Large intestine (tissue), 3 donors: ENCODE results near the gene ESPNL. TPM values are rescaled to one million over a fixed set of nuclear protein-coding genes. Genes with fewer than 3 reads are reported as not detected.

Source experiments
- DNase-seq, 2 donors: peaks; one replicate each; pipeline versions ENCODE4 v3.0.0 to v3.0.0-alpha.2; 2013
- H3K27ac ChIP-seq: one replicate; pipeline ENCODE4 v1.5.1; 2013; ENCODE audit warnings: low read length
- H3K27me3 ChIP-seq: 2 replicates; pipeline ENCODE4 v1.6.1; 2013; ENCODE audit warnings: low read length; ENCODE audit not compliant: control insufficient read depth, insufficient read depth
- H3K36me3 ChIP-seq: 2 replicates; pipeline ENCODE4 v1.6.1; 2013; ENCODE audit warnings: low read length; ENCODE audit not compliant: control insufficient read depth, insufficient read depth
- H3K4me1 ChIP-seq: one replicate; pipeline ENCODE4 v1.6.1; 2013; ENCODE audit warnings: low read length; ENCODE audit not compliant: control insufficient read depth, insufficient read depth
- H3K4me3 ChIP-seq: one replicate; pipeline ENCODE4 v1.5.1; 2013; ENCODE audit warnings: low read length
- H3K9me3 ChIP-seq: one replicate; pipeline ENCODE4 v1.6.1; 2013; ENCODE audit warnings: mild to moderate bottlenecking, low read depth, low read length, moderate library complexity; ENCODE audit not compliant: control insufficient read depth
- WGBS: methylation state at CpG from one replicate; pipeline ENCODE4 v1.1.5; 2013; ENCODE audit warnings: low lambda C conversion rate; ENCODE audit not compliant: insufficient coverage; 5-methylcytosine and 5-hydroxymethylcytosine counted together
- polyA plus RNA-seq: library from polyadenylated mRNA; unstranded; fragments of 120-200 nt; gene quantifications from one replicate; pipeline ENCODE4 v1.2.1, GENCODE V29; 2013

The ESPNL gene
- polyA plus RNA-seq, 1 donor, result 1.5 TPM

- H3K36me3 ChIP-seq, result no peaks in the 10 kb centered on the region
- no peak overlapping the region for H3K27ac ChIP-seq
- H3K9me3 ChIP-seq, result no peaks in the 10 kb centered on the region
- H3K4me1 ChIP-seq, result peaks cover 9% of the 10 kb centered on the region
- WGBS, result no CpG with 5 or more reads among the region's 12 CpGs
- no peak overlapping the region for H3K4me3 ChIP-seq
- H3K27me3 ChIP-seq, result no peaks in the 10 kb centered on the region
- DNase-seq, result no peak
Measured at GRCh38 chr2:238145046-238145445, 44.9 kb downstream of the ESPNL start.

- Histone ChIP-seq H3K9me3 (no peaks in the 10 kb centered on the region), H3K4me1 (peaks cover 9% of the 10 kb centered on the region), H3K27me3 (no peaks in the 10 kb centered on the region), H3K4me3 (no peak overlapping the region), H3K36me3 (no peaks in the 10 kb centered on the region), H3K27ac (no peak overlapping the region)
- DNase-seq, result no peak
- WGBS, result no CpG with 5 or more reads among the region's 12 CpGs
Measured at GRCh38 chr2:238145851-238146250, 45.7 kb downstream of the ESPNL start.

- Histone ChIP-seq H3K27ac (no peak overlapping the region), H3K9me3 (no peaks in the 10 kb centered on the region), H3K4me1 (peaks cover 3% of the 10 kb centered on the region), H3K27me3 (no peaks in the 10 kb centered on the region), H3K4me3 (no peak overlapping the region), H3K36me3 (no peaks in the 10 kb centered on the region)
- no CpG with 5 or more reads among the region's 13 CpGs for WGBS
- no peak for DNase-seq
Measured at GRCh38 chr2:238146884-238147544, 46.9 kb downstream of the ESPNL start.

GRCh38 chr2:238148981-238149380 is 48.8 kb downstream of the ESPNL start:
- Histone ChIP-seq H3K36me3 (no peaks in the 10 kb centered on the region), H3K4me1 (no peaks in the 10 kb centered on the region), H3K9me3 (no peaks in the 10 kb centered on the region), H3K27me3 (no peaks in the 10 kb centered on the region), H3K4me3 (no peak overlapping the region), H3K27ac (no peak overlapping the region)
- WGBS, result no CpG with 5 or more reads among the region's 15 CpGs
- DNase-seq, result no peak

GRCh38 chr2:238149841-238150572 is 49.9 kb downstream of the ESPNL start:
- H3K4me1 ChIP-seq, result no peaks in the 10 kb centered on the region
- no CpG with 5 or more reads among the region's 14 CpGs for WGBS
- H3K9me3 ChIP-seq, result no peaks in the 10 kb centered on the region
- no peaks in the 10 kb centered on the region for H3K36me3 ChIP-seq
- H3K4me3 ChIP-seq, result no peak overlapping the region
- no peaks in the 10 kb centered on the region for H3K27me3 ChIP-seq
- no peak for DNase-seq
- H3K27ac ChIP-seq, result no peak overlapping the region

GRCh38 chr2:238150686-238151085 is 50.5 kb downstream of the ESPNL start:
- H3K4me1 ChIP-seq, result no peaks in the 10 kb centered on the region
- no CpG with 5 or more reads among the region's 25 CpGs for WGBS
- DNase-seq, result no peak
- no peaks in the 10 kb centered on the region for H3K36me3 ChIP-seq
- H3K9me3 ChIP-seq, result no peaks in the 10 kb centered on the region
- H3K27me3 ChIP-seq, result no peaks in the 10 kb centered on the region
- no peak overlapping the region for H3K27ac ChIP-seq
- no peak overlapping the region for H3K4me3 ChIP-seq

GRCh38 chr2:238151205-238151604 is 51.1 kb downstream of the ESPNL start:
- no peaks in the 10 kb centered on the region for H3K27me3 ChIP-seq
- no peaks in the 10 kb centered on the region for H3K9me3 ChIP-seq
- no peak for DNase-seq
- no peaks in the 10 kb centered on the region for H3K4me1 ChIP-seq
- no peaks in the 10 kb centered on the region for H3K36me3 ChIP-seq
- no CpG with 5 or more reads among the region's 13 CpGs for WGBS
- H3K27ac ChIP-seq, result no peak overlapping the region
- H3K4me3 ChIP-seq, result no peak overlapping the region

- H3K9me3 ChIP-seq, result no peaks in the 10 kb centered on the region
- H3K4me3 ChIP-seq, result no peak overlapping the region
- WGBS, result no CpG with 5 or more reads among the region's 16 CpGs
- no peaks in the 10 kb centered on the region for H3K4me1 ChIP-seq
- H3K27me3 ChIP-seq, result no peaks in the 10 kb centered on the region
- no peaks in the 10 kb centered on the region for H3K36me3 ChIP-seq
- no peak for DNase-seq
- H3K27ac ChIP-seq, result no peak overlapping the region
Measured at GRCh38 chr2:238151628-238152235, 51.6 kb downstream of the ESPNL start.

GRCh38 chr2:238152771-238153688 is 52.9 kb downstream of the ESPNL start:
- no peaks in the 10 kb centered on the region for H3K36me3 ChIP-seq

GRCh38 chr2:238154570-238154969 is 54.4 kb downstream of the ESPNL start:
- no peak overlapping the region for H3K27ac ChIP-seq
- H3K9me3 ChIP-seq, result no peaks in the 10 kb centered on the region
- H3K4me3 ChIP-seq, result no peak overlapping the region
- H3K4me1 ChIP-seq, result peaks cover 3% of the 10 kb centered on the region
- H3K36me3 ChIP-seq, result no peaks in the 10 kb centered on the region
- peaks cover 11% of the 10 kb centered on the region for H3K27me3 ChIP-seq
- no peak for DNase-seq
- WGBS, result 100% methylated on average over 1 of the region's 10 CpGs

More at GRCh38 chr2:238152771-238153688, 52.9 kb downstream of the ESPNL start:
- WGBS, result no CpG with 5 or more reads among the region's 22 CpGs
- Histone ChIP-seq H3K27ac (no peak overlapping the region), H3K9me3 (no peaks in the 10 kb centered on the region), H3K4me3 (no peak overlapping the region), H3K4me1 (no peaks in the 10 kb centered on the region), H3K27me3 (peaks cover under 1% of the 10 kb centered on the region)
- no peak for DNase-seq
